Activated naive CD8-positive, alpha-beta T cell treated with anti-CD3 and anti-CD28 coated beads, Interleukin-2, amount 50 U/mL, for 16 hours (primary cell): ENCODE results near the gene LDLRAD3.

Experiments used
- DNase-seq: peaks from one replicate; pipeline ENCODE4 v3.0.0-alpha.2; 2020; ENCODE audit warnings: low read depth, low spot score

The LDLRAD3 gene

DNA sequence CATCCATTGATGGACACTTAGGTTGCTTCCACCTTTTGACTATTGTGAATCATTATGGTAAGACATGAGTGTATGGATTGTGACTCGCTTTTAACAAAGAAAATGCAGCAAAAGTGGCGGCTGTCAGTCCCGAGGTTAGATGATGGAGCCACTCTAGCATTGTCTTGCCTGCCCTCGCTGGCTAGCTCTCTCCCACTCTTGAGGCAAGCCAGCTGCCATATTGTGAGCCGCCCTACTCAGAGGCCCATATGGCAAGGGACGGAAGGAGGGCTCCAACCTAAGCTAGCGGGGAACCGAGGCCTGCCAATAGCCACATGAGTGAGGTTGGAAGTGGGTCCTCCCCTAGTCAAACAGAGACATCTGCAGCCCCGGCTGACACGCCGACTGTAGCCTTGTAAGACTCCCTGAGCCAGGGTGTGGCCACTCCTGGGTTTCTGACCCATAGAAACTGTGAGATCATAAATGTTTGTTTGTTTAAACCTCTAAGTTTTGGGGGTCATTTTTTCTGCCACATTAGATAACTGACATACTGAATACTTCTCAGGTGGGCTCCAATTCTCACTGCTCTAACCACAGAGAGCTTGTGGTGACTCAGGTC is 160.2 kb downstream of the LDLRAD3 start:
- no peak for DNase-seq

DNA sequence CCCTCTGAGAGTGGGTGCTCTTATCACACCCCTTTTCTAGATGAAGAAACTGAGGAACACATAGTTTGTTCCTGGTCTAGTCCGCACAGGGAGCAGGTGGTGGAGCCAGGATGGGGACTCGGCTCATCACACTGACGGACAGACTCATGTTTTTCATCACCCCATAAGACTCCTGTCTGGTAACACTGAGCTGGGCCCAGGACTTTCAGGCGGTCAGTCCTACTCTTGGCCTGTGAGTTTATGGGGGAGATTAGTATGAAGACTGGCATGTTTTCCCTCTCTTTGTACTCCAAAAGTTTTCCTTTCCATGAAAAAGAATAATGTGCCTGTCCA is 160.8 kb downstream of the LDLRAD3 start:
- DNase-seq: no peak

DNA sequence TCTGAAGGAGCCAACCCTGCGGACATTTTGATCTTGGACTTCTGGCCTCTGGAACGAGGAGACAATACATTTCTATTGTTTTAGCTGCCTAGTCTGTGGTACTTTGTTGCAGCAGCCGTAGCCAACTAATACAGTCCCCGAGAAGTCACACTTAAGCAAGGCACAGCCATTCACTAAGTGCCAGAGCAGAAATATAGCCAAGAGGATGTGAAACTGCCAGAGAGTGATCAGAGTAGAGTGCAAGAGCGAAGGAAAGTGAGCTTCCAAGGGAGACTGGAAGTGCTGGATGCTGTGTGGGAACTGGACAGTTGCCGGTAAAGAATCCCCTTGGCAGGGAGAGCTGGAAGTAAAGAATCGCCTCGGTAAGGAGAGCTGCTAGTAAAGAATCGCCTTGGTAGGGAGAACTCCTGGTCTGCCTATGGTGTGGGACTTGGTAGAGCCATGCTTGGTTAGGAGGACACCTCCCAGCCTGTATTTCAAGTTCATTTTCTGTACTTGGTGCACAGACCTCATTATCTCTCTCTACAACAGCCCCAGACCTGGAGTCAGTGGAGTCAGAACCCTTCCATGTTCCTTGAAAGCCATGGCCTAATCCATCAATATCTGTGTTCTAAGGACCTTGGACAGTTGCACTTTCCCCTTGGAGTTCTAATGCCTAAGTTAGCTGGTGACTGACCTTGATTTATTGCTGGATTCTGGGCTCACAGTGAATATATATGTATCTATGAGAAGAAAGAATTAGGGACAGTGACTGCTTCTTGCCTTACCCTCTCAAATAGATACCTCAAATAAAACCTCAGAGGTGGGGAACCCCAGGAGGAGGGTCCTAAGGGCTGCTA is 162.1 kb downstream of the LDLRAD3 start:
- DNase-seq: no peak

DNA sequence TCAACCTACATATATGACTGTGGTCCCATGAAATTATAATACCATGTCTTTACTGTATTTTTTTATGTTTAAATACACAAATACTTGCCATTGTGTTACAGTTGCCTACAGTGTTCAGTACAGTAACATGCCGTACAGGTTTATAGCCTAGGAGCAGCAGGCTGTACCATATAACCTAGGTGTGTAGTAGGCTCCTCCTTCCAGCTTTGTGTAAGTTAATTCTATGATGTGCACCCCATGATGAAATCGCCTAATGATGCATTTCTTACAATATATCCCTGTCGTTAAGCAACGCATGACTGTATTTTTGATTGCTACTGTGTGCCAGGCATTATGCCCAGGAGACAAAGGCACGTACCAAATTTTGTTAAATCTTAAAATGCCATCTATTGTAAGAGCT is 163.7 kb downstream of the LDLRAD3 start:
- DNase-seq: no peak

DNA sequence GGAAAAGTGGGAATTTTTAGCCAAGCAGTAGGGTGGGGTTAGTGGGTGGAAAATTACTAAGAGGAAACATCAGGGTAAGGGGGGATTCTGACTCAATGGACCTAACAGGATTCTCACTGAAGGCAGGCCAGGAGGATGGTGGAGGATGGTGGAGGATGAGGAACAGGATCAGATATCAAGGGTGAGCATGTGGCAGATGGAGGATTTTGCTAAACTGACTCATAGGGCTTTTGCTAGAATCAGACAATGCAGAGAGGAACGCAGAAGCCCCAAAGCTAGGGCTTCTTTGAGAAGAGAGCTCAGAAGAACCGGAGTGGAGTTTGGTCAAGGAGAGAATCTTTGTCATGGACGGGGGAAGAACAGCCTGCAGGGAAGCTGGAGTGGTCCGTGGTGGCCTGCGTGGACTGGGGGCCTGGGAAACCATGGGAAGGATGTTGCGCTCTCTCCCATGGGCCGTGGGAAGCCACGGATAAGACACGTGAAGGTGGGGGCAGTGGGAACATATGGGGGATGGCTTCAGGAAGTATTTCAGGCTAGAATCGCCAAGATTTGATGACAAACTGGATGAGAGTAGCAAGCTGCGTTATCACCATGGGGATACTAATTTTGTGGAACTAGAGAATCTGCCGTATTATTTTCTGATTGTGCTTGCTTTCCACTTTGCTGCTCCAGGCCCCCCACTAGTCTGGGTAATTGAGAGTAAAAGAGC is 165.2 kb downstream of the LDLRAD3 start:
- no peak for DNase-seq

DNA sequence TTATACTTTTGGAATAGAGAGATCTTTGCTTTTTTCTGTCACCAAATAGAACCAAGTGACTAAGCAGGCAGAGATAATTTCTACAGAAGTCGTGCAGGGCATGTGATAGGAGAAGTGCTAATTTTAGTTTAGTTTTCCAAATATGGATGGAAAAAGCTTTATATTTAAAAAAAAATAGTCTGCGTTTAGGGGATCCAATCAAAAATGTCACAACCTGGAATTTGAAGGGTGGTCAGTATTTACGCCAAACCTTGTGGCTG is 165.7 kb downstream of the LDLRAD3 start:
- no peak for DNase-seq

DNA sequence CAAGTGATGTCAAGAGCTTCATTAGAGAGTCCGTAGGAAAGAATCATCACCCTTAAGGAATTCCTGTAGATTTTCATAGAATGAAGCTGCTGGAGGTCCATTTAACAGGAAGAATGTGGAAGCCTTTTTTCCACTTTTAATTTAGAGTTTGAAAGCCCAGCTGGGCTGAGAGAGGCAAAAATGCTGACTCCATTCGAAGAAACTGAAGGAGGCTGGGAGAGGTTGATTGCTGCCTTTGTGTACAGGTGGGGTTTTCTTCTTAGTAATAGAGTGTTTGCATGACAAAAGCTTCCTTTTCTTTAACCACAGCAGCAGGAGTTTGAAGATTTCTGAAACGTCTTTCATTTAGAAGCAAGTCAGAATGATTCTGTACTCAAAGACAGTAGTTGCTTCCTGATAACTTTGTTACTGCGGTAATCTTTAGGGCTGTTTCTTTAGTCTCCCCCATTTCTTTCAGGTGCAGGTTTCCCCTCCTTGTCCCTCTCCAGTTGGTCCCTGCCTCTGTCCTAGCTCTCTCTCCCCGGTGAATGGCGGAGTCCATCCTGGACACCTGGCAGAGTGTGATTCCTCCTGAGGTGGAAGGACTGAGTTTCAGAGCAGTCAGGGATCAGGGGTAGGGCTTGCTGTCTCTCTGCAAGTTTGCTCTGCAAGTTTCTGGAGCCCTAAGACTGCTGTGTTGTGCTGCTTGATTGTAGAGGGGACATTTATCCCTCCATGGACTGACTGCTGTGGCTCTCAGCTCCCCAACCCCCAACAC is 166.2 kb downstream of the LDLRAD3 start:
- DNase-seq: no peak

DNA sequence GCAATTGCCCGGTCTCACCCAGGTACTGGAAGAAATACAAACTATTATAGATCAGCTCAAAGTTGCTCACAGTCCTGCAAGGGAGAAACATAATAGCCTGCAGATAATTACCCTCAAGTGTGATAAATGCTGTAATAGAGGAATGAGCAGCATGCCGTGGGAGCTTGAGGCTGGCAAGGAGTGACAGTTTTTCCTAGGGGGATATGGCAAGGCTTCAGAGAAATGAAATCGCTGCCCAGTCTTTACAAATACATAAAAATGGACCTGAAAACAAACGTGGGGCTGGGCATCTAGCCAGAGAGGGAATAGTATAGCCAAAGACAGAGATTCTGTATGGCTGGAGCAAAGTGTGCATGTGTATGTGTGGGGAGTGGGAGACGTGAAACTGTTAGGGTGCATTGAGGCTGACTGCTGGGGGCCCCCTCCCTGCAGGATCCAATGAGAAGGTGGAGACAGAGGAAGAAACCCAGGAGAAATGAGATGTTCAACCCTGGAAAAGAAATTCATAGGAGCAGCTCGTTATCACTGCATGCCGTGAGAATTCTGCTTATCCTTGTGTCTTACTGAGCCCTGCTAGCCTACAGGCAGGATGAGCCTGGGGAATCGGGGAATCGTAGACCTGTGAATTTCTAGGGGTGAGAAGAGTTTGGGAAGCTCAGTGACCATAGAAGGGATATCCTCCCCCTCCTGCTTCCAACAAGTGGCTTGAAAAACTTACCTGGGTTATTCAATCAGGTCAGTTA is 167.0 kb downstream of the LDLRAD3 start:
- no peak for DNase-seq

DNA sequence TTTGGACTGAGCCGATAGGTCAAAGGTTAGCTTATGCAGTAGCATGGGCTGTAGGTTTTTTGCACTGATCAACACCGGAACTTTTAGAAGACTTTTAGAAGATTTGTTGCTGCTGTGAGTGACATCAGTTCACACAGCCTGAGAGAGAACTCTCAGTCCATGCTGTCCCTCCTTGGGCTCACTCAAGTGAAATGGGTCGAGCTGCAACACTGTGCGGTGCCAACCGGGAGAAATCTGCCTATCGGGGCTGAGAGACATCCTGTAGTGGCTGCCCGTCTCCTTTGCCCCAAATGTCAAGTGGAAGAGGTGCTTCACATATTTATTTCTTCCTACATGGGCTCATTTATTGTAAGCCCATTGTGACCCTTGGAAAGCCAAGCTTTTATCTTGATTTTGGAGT is 170.2 kb downstream of the LDLRAD3 start:
- no peak for DNase-seq

DNA sequence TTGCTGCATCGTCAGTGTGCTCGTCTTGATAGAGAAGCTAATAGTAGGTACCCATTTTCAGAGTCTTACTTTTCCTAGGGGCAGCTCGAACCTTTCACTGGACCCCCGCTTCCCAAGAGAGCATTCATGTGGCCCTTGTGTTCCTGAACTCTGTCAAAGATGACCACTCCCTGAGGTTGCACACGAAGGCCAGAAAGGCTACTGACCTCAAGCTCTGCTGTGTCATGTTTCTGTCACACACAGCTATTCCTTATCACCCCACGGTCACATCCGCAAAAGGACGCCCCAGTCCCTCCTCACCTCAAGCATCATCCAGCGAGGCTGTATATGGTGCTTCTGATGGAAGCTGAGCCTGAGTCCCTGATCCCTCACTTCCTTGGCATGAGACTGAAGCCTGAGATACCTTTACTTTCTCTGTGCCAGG is 171.5 kb downstream of the LDLRAD3 start:
- no peak for DNase-seq

DNA sequence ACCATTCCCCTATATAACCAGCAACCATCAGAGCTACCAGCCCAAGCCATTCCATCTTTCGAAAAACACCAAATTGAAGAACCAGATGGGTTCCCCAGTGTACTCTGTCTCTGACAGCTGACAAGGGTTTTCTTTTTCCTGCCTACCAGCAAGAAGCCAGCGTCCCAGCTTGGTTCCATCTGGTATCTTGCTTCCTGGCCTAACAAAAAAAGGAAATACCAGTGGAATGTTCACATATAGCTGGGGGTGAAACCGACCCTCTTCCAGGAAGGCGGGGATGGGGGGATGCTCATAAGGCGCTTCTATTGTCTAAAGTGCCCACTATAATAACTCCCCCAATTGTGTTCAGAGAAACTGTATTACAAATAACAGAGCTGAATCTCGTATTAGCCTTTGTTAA is 172.3 kb downstream of the LDLRAD3 start:
- DNase-seq: no peak

DNA sequence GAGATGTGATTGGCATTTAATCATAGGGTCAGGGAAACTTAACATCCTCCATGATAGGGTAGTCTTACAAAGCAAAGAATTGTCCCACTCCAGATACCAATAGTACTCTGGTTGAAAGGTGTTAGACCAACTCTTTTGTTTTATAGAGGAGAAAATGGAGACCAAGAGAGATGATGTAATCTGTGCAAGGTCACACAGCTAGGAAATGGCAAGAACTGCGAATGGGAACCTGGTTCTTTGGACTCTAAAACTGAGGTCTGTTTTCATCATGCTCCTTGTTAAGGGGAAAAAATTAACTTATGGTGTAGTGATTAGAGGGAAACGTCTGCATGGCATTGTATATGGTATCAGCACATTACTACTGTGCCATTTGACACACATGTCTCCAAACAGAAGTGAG is 174.2 kb downstream of the LDLRAD3 start:
- no peak for DNase-seq

DNA sequence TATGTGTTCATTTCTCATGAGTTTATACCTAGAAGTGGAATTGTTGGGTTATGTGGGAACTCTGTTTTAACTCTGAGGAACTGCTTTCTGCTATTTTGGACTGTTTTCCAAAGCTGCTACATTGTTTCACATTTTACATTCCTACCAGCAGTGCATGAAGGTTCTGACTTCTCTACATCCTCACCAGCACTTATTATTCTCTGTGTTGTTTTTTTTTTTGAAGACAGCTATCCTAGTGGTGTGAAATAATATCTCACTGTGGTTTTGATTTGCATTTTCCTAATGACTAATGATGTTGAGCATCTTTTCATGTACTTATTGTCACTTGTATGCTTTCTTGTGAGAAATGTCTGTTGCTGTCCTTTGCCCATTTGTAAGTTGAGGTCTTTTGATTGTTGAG is 175.4 kb downstream of the LDLRAD3 start:
- no peak for DNase-seq

DNA sequence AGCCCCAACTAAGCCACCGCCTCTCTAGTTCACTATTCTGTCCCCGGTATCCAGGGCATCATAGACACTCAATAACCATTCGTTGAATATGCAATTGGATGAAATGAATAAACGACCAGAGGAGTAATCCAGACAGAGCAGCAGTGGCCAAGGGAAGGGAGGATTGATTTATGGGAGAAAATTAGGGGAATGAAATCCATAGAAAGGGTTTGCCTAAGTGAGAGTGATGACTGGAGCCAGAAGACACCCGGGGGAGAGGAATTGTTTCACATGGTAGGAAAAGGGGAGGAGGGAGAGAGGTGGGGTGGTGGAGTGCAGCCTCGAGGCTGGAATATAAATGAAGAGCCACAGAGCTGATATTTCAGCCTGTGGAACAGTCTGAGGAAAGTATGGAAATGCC is 177.2 kb downstream of the LDLRAD3 start:
- no peak for DNase-seq

DNA sequence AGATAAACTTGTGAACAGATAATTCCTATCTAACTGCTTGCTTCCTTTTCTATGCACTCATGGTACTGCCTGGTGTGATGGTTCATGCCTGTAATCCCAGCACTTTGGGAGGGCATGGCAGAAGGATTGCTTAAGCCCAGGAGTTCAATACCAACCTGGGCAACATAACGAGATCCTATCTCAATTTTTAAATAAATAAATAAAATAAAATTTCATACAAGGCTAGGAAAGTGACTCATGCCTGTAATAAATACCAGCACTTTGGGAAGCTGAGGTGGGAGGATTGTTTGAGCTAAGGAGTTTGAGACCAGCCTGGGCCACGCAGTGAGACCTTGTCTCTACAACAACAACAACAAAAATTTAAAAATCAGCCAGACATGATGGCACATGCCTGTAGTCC is 178.8 kb downstream of the LDLRAD3 start:
- DNase-seq: no peak

DNA sequence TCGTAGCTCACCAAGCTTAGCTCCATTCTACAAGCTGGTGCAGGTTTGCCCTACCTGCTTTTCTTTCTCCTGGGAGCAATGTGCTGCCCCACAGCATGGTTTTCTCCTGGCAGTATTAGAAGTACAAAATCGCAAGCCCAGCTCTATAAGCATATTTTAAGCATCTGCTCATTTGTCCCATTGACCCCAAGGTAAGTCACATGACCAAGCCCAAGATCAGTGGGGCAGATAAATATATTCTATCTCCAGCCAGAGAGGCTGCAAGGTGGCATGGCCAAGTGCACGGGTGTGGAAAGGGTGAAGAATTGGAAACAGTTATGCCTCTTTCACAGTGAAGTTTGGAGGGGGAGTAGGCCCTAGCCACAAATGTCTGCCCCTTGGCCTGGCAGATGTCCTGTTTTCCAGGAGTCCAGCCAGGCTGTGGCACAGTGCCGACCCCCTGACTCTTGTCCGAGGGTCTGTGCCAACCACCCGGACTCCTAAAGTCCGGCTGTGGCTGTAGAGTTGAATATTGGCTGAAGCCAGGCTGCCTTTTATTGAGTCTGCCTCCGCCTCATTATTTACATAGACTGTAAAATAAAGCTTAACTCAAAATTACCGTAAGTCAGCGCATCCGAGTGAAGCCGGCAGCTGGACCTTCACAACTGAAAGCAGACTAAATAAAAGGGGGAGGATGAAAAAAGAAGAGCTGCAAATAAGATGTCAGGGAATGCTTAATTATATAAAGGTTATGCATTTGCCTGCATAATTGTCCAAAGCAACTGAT is 179.7 kb downstream of the LDLRAD3 start:
- DNase-seq: no peak

DNA sequence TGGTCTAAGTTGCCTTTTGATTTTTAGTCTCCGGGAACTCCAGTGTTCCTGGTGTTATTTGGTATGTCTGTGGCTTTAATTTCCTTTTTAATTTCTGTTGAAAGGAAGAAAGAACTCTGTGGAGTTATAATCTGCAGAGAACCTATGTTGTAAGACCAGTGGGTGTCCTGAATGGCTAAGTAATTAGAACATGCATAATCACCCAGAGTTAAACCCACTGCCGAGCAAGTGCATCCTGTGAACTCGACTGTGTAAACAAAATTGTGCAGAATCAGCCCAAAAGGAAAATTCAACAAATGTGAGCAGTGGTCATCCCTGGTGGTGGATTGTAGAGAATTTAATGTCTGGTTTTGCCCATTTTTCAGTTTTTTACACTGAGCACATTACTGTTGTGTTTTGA is 182.8 kb downstream of the LDLRAD3 start:
- DNase-seq: no peak

DNA sequence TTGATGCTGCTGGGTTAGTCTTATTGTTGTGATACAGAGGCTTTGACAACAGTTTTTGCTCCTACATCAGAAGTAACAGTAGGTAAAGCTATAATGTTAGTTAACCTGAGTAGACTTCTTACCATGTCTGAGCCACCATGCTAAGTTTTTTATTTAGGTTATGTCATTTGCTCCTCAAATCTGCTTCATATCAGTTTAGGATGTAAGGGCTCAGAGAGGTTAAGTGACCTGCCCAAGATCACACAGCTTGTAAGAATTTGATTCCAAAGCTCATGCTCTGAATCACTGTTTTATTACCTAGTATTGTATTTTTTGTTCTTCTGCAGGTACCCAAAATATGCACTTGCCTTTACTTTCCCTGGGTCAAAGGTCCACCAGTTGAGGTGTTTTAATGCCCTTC is 183.7 kb downstream of the LDLRAD3 start:
- DNase-seq: no peak

DNA sequence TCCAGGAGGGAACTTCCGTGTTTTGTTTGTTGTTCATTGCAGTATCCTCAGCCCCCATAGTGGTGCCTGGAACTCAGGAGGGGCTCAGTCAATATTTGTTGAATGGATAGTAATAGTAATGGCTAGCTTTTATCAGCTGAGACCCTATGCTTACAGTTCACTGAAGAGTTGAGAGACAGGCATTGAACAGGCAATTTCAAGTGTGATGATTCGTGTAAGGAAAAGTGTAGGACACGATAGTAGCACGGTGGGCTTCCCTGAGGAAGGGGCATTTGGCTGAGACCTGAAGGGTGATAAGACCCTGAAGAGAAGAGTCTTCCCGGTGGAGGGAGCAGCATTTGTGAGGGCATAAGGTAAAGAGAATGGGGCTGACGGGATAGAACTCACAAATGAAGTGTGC is 186.1 kb downstream of the LDLRAD3 start:
- DNase-seq: no peak

DNA sequence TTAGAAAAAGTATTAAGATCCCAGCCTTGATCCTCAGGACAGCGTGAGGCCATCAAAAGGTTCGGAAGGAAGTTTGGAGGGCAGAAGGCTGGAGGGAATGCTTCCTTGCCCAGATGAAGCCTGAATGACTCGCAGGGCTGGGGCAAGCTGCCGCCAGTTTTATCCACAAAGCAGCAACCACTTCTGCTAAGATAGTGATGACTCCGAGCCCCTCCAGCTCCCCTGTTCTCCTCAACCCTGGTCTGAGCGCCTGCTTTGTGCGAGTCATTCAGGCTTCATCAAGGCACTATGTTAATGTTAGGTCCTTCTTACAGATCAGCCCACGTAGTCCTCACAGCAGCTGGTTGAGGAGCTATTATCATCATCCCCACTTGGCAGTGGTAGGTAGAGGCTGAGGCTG is 186.5 kb downstream of the LDLRAD3 start:
- DNase-seq: no peak
